K562 (cell line): ENCODE data around the gene ADAM8. TPM values are rescaled to one million over a fixed set of nuclear protein-coding genes. Genes with fewer than 3 reads are reported as not detected.

Experiments used
- HIVEP1 ChIP-seq: fragments of 250-450 bp; sonication (Bioruptor Pico); IDR thresholded peaks from 2 replicates; pipeline ENCODE4 v1.4.0; 2020; ENCODE audit warnings: mild to moderate bottlenecking
- NCOA1 ChIP-seq: fragments of 450-650 bp; IDR thresholded peaks from 2 replicates; pipeline ENCODE4 v1.6.1; 2016; ENCODE audit warnings: low read depth
- TSHZ1 ChIP-seq: fragments of 250-450 bp; sonication (Bioruptor Pico); IDR thresholded peaks from 2 replicates; pipeline ENCODE4 v1.4.0; 2020; ENCODE audit warnings: mild to moderate bottlenecking, moderate library complexity
- ZC3H11A ChIP-seq: IDR thresholded peaks from 2 replicates; pipeline ENCODE4 v1.6.1; 2012; ENCODE audit warnings: low read depth, low read length, improper control_type of control experiment
- ZNF449 ChIP-seq: fragments of 250-450 bp; sonication (Bioruptor Pico); IDR thresholded peaks from 2 replicates; pipeline ENCODE4 v1.8.0; 2022; ENCODE audit warnings: moderate library complexity, mild to moderate bottlenecking, inconsistent platforms
- polyA plus RNA-seq, 8 experiments: library from polyadenylated mRNA; depleted of rRNA in 4 of 8; stranded (reverse) in 5 of 8; unstranded in 3 of 8; fragments of >200 nt; fragmentation: Nextera tagmentation in 2 of 8; fragmentation: Illumina TruSeq in 1 of 8; extraction: Ambion mirVana in 2 of 8; extraction: Trizol in 1 of 8; gene quantifications; 2 replicates each; pipeline versions ENCODE4 v1.2.1 to v1.2.3, GENCODE V29; 2011 to 2014; ENCODE audit warnings: inconsistent platforms in 1 of 8, missing spikeins in 1 of 8
- total RNA-seq, 7 experiments: library from RNA; depleted of rRNA in 6 of 7; stranded (reverse); fragments of >200 nt in 6 of 7; fragmentation: Illumina TruSeq in 2 of 7; extraction: Trizol in 2 of 7; gene quantifications; 2 replicates each; pipeline versions ENCODE4 v1.2.1 to v1.2.3, GENCODE V29; 2011 to 2021; ENCODE audit warnings: low replicate concordance in 1 of 7
- TF ChIP-seq, protein P1 (sequence below), 2 experiments: fragments of 450-650 bp; formaldehyde crosslinking in 1 of 2; IDR thresholded peaks; 2 replicates each; pipeline versions ENCODE4 v1.4.0 to v1.6.1; 2014 to 2020; ENCODE audit warnings: mild to moderate bottlenecking in 2 of 2, borderline replicate concordance in 1 of 2, low read depth in 1 of 2

Gene ADAM8
- total and polyA plus RNA-seq, 9 of the 15 experiments (the other 6 are each of a cell fraction or from before 2014, with no cell fraction given) = 0.07 to 7.0 (median 1.1) TPM

DNA sequence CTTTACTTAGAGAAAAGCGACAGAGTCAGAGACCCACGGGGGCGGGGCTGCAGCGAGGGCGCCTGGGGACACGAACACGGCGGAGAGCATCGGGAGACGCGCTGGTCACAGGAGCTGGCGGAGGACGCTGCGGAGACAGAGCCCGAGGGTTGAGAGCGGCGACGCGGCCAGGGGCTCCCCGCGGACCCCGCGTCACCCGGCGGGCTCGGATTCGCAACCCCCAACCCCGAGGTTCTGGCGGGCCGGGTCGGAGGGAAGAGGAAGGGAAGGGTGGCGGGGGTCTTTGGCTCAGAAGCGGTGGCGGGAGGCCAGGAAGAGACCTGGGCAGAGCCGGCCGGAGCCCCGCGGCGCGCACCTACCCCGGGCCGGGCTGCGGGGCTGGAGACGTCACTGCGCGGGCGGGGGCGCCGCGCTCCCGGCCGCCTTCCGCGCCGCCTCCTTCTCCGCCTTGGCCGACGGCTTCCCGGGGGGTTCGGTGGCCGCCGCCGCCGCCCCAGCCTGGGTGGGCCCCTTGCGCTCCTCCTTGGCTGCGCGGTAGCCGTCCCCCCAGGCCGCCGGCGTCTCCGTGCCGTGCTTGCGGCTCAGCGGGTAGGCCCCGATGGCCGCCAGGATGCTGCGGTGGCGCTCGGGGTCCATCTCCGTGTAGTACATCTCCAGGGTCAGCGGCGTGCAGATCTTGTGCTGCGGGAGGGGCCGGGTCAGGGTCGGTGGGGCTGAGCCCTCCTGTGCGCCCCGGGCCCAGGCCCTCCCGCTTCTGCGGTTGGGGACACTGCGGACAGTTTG, 49.0 kb upstream of the ADAM8 start (continued):
- TF ChIP-seq, protein P1, sequence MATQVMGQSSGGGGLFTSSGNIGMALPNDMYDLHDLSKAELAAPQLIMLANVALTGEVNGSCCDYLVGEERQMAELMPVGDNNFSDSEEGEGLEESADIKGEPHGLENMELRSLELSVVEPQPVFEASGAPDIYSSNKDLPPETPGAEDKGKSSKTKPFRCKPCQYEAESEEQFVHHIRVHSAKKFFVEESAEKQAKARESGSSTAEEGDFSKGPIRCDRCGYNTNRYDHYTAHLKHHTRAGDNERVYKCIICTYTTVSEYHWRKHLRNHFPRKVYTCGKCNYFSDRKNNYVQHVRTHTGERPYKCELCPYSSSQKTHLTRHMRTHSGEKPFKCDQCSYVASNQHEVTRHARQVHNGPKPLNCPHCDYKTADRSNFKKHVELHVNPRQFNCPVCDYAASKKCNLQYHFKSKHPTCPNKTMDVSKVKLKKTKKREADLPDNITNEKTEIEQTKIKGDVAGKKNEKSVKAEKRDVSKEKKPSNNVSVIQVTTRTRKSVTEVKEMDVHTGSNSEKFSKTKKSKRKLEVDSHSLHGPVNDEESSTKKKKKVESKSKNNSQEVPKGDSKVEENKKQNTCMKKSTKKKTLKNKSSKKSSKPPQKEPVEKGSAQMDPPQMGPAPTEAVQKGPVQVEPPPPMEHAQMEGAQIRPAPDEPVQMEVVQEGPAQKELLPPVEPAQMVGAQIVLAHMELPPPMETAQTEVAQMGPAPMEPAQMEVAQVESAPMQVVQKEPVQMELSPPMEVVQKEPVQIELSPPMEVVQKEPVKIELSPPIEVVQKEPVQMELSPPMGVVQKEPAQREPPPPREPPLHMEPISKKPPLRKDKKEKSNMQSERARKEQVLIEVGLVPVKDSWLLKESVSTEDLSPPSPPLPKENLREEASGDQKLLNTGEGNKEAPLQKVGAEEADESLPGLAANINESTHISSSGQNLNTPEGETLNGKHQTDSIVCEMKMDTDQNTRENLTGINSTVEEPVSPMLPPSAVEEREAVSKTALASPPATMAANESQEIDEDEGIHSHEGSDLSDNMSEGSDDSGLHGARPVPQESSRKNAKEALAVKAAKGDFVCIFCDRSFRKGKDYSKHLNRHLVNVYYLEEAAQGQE (IDR thresholded peaks at IDR 0.05; ENCODE audit: borderline replicate concordance) = no peak
- TF ChIP-seq, protein P1 (CRISPR knock-in tag; IDR thresholded peaks at IDR 0.05; ENCODE audit: low read depth) = no peak
- TF ChIP-seq NCOA1 (no peak), ZNF449 (CRISPR knock-in tag) (no peak), ZC3H11A (no peak), HIVEP1 (CRISPR knock-in tag) (no peak), TSHZ1 (CRISPR knock-in tag) (no peak)
